Body of pancreas (tissue), 4 donors: ENCODE results near the gene YKT6.

Source experiments
- CTCF ChIP-seq, 7 experiments: fragments of 450-650 bp in 4 of 7; fragments of 200-600 bp in 3 of 7; sonication (generic) in 3 of 7; IDR thresholded peaks; one replicate each; pipeline ENCODE4 v1.5.1; 2016 to 2019; ENCODE audit warnings: antibody characterized with exemption in 7 of 7
- POLR2A ChIP-seq, 3 donors: fragments of 450-650 bp; IDR thresholded peaks; one replicate each; pipeline ENCODE4 v1.6.1; 2016; ENCODE audit warnings: antibody characterized with exemption in 3 of 3, mild to moderate bottlenecking in 2 of 3

- no peak for TF ChIP-seq CTCF (IDR thresholded peaks at IDR 0.05)
- TF ChIP-seq POLR2A (IDR thresholded peaks at IDR 0.05), result no peak
Observed at GRCh38 chr7:44154703-44155102, 46.1 kb upstream of the YKT6 start.
